ENCODE data around the gene RAB33A.

RAB33A gene

DNA sequence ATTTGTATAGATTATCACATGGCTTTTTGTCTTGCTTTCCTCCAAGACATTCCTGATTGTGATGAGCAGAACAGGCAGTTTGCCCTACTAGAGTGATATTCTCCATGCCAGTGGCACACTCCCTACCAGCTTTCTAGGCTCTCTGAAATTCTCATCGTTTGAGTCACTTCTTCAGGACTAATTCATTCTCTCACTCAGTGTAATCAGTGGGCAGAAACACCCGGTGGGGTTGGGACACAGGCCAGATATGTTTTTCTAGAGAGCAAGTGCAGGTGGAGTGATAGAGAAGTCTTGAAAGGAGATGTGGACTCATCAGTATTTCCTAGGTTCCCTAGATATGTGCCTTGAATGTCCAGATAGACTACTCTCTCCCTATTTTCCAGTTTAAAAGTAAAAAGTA, 13.1 kb downstream of the RAB33A start:
- Histone ChIP-seq H3K27me3 (ENCODE audit: insufficient read depth, poor library complexity, severe bottlenecking) (no peaks in the 10 kb centered on the region), H3K27ac (replicated peaks) (no peak overlapping the region), H3K4me3 (replicated peaks; ENCODE audit: insufficient read depth, low read length) (no peak overlapping the region)
- DNase-seq (ENCODE audit: low read depth in 1 of 2, low spot score in 1 of 2) = no peak
- no peak for TF ChIP-seq SPI1 (IDR thresholded peaks at IDR 0.05; ENCODE audit: borderline replicate concordance, low read depth)
- TF ChIP-seq REST (IDR thresholded peaks at IDR 0.05; ENCODE audit: insufficient replicate concordance, low read depth) = no peak
- TF ChIP-seq POLR2AphosphoS5 (IDR thresholded peaks at IDR 0.05; ENCODE audit: low read depth) = no peak
- TF ChIP-seq GABPA (IDR thresholded peaks at IDR 0.05; ENCODE audit: low read depth) = no peak
- no peak for TF ChIP-seq CTCF (IDR thresholded peaks at IDR 0.05; ENCODE audit: insufficient read depth, low read length)

DNA sequence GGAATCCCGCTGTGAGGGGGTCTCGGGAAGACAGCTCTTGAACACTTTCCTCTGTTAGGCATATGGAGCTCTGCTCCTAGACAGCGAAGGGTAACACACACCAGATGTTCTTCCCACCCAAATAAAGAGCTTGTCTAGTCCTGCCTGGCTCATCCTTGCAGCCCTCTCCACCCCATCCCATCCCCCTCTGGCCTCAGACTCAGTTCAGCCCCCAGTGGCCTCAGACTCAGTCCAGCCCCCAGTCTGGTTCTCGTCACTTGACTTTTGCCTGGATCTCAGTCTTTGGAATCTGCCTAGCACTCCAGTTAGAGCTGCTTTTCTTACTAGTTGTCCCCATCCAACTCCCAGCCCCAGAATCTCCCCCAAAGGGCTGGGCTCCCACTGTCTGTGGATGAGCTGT, 14.9 kb downstream of the RAB33A start:
- no peak overlapping the region for H3K27ac ChIP-seq (replicated peaks)
- H3K4me3 ChIP-seq (replicated peaks; ENCODE audit: insufficient read depth, low read length) = no peak overlapping the region
- H3K27me3 ChIP-seq (ENCODE audit: insufficient read depth, poor library complexity, severe bottlenecking) = no peaks in the 10 kb centered on the region
- TF ChIP-seq GABPA (IDR thresholded peaks at IDR 0.05; ENCODE audit: low read depth) = no peak
- TF ChIP-seq SPI1 (IDR thresholded peaks at IDR 0.05; ENCODE audit: borderline replicate concordance, low read depth) = no peak
- no peak for TF ChIP-seq CTCF (IDR thresholded peaks at IDR 0.05; ENCODE audit: insufficient read depth, low read length)
- no peak for TF ChIP-seq POLR2AphosphoS5 (IDR thresholded peaks at IDR 0.05; ENCODE audit: low read depth)
- no peak for TF ChIP-seq REST (IDR thresholded peaks at IDR 0.05; ENCODE audit: insufficient replicate concordance, low read depth)
- DNase-seq (ENCODE audit: low read depth in 1 of 2, low spot score in 1 of 2) = no peak

DNA sequence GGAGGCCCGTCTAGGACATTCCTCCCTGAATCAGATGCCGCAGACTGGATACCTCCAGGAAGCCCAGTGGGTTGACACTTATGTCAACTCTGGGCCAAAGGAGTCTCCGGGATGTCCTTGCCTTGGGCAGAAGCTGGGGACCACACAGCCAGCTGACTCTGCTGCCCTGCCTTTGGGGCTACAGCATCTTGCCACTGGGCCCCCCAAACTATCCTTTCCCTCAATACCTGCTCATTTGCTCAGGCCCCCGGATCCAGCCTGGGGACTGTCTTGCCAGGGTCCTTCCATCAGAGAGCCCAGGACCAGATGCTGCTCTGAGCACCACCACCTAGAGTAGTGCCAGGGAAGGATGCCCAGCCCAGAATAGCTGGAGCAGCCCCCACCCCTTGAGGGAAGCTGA, 19.0 kb downstream of the RAB33A start:
- no peak for TF ChIP-seq POLR2AphosphoS5 (IDR thresholded peaks at IDR 0.05; ENCODE audit: low read depth)
- no peak for TF ChIP-seq GABPA (IDR thresholded peaks at IDR 0.05; ENCODE audit: low read depth)
- no peak for TF ChIP-seq SPI1 (IDR thresholded peaks at IDR 0.05; ENCODE audit: borderline replicate concordance, low read depth)
- no peak for TF ChIP-seq CTCF (IDR thresholded peaks at IDR 0.05; ENCODE audit: insufficient read depth, low read length)
- no peak for TF ChIP-seq REST (IDR thresholded peaks at IDR 0.05; ENCODE audit: insufficient replicate concordance, low read depth)
- DNase-seq (ENCODE audit: low read depth in 1 of 2, low spot score in 1 of 2) = no peak
- H3K27ac ChIP-seq (replicated peaks) = no peak overlapping the region
- H3K27me3 ChIP-seq (ENCODE audit: insufficient read depth, poor library complexity, severe bottlenecking) = no peaks in the 10 kb centered on the region
- H3K4me3 ChIP-seq (replicated peaks; ENCODE audit: insufficient read depth, low read length) = no peak overlapping the region

Measured in HL-60 (cell line).